Endothelial cell of umbilical vein (primary cell): Measurements from ENCODE around the gene ADRM1. TPM values are rescaled to one million over a fixed set of nuclear protein-coding genes. Genes with fewer than 3 reads are reported as not detected.

Source experiments
- BruUV-seq: library from RNA; stranded (reverse); fragments of 400-500 nt; replicated peaks from 2 replicates; lab custom pipeline; 2021; lab: Mats Ljungman, UMichigan
- CTCF ChIA-PET: fragments of 300-600, 350-600 bp; sonication (Branson Sonifier 250); formaldehyde crosslinking; loops from one replicate; lab custom pipeline; 2021; ENCODE audit warnings: antibody characterized with exemption, inconsistent platforms; lab: Charles Lee
- POLR2A ChIA-PET: fragments of 300-600, 350-600 bp; sonication (Branson Sonifier 250); formaldehyde crosslinking; loops from one replicate; lab custom pipeline; 2021; ENCODE audit warnings: antibody characterized with exemption, inconsistent platforms; lab: Charles Lee
- DNase-seq: peaks from one replicate; pipeline ENCODE4 v3.0.0-alpha.2; 2011; ENCODE audit warnings: low read depth, low spot score
- FAIRE-seq: peaks from 2 replicates; lab custom pipeline; 2011; peaks lifted over from hg19 to GRCh38; lab: Jason Lieb, UNC
- H2AFZ ChIP-seq: 2 replicates; pipeline ENCODE4 v1.6.0; 2012; ENCODE audit warnings: low read depth, low read length, control low read depth, inconsistent platforms
- H3K27ac ChIP-seq: 2 replicates; pipeline ENCODE4 v1.5.1; 2011; ENCODE audit warnings: low read depth, mild to moderate bottlenecking, control low read depth, low read length, moderate library complexity; ENCODE audit not compliant: insufficient read depth
- H3K27me3 ChIP-seq, 2 experiments: 2 replicates each; pipeline versions ENCODE4 v1.6.0 to v1.6.1; 2011; ENCODE audit warnings: low read length in 2 of 2, mixed read lengths in 1 of 2; ENCODE audit not compliant: control insufficient read depth in 2 of 2, insufficient read depth in 2 of 2
- H3K36me3 ChIP-seq, 2 experiments: 2 replicates in 1 of 2; 3 replicates in 1 of 2; pipeline ENCODE4 v1.5.1; 2011; ENCODE audit warnings: low read length in 2 of 2, mild to moderate bottlenecking in 1 of 2, moderate library complexity in 1 of 2; ENCODE audit not compliant: control insufficient read depth in 2 of 2, insufficient read depth in 2 of 2; ENCODE audit errors: extremely low read depth in 1 of 2
- H3K4me1 ChIP-seq: 3 replicates; pipeline ENCODE4 v1.5.1; 2011; ENCODE audit warnings: mild to moderate bottlenecking, low read length; ENCODE audit not compliant: control insufficient read depth, insufficient read depth; ENCODE audit errors: extremely low read depth
- H3K4me2 ChIP-seq: 2 replicates; pipeline ENCODE4 v1.6.1; 2011; ENCODE audit warnings: low read length, control low read depth, mixed read lengths; ENCODE audit not compliant: insufficient read depth
- H3K4me3 ChIP-seq, 3 experiments: fragments of 200-600 bp in 1 of 3; sonication (generic), shearing (Covaris generic) in 1 of 3; replicated peaks in 1 of 3; 2 replicates each; pipeline ENCODE4 v1.5.1; 2011 to 2016; ENCODE audit warnings: control low read depth in 3 of 3, low read length in 3 of 3, mild to moderate bottlenecking in 2 of 3, inconsistent platforms in 1 of 3, low read depth in 1 of 3, moderate library complexity in 1 of 3; ENCODE audit not compliant: insufficient read depth in 1 of 3
- H3K79me2 ChIP-seq: 2 replicates; pipeline ENCODE4 v1.6.0; 2012; ENCODE audit warnings: low read length, inconsistent platforms; ENCODE audit not compliant: control insufficient read depth, insufficient read depth
- H3K9ac ChIP-seq: replicated peaks from 2 replicates; pipeline ENCODE3; 2011; ENCODE audit warnings: low read length, control low read depth; ENCODE audit not compliant: insufficient read depth; ENCODE audit errors: extremely low read depth
- H3K9me1 ChIP-seq: replicated peaks from 3 replicates; pipeline ENCODE4 v1.6.0; 2011; ENCODE audit warnings: mild to moderate bottlenecking, low read length; ENCODE audit not compliant: control insufficient read depth, insufficient read depth; ENCODE audit errors: extremely low read depth
- H3K9me3 ChIP-seq: replicated peaks from 2 replicates; pipeline ENCODE4 v1.5.1; 2012; ENCODE audit warnings: low read length, inconsistent platforms; ENCODE audit not compliant: control insufficient read depth, insufficient read depth
- H4K20me1 ChIP-seq: replicated peaks from 2 replicates; pipeline ENCODE3; 2011; ENCODE audit warnings: mild to moderate bottlenecking, low read length; ENCODE audit not compliant: control insufficient read depth, insufficient read depth; ENCODE audit errors: extremely low read depth
- CTCF ChIP-seq, 2 donors: IDR thresholded peaks; 1 replicate in 1 of 2; 2 replicates in 1 of 2; pipeline ENCODE4 v1.5.1; 2011; ENCODE audit warnings: low read length in 2 of 2, mild to moderate bottlenecking in 2 of 2, moderate library complexity in 2 of 2, control low read depth in 1 of 2, inconsistent platforms in 1 of 2, low read depth in 1 of 2; ENCODE audit not compliant: insufficient read depth in 1 of 2; ENCODE audit errors: extremely low read depth in 1 of 2
- GATA2 ChIP-seq: IDR thresholded peaks from 2 replicates; pipeline ENCODE4 v1.7.0; 2011; ENCODE audit warnings: low read depth, mild to moderate bottlenecking, moderate library complexity, mixed read lengths, low read length; ENCODE audit not compliant: insufficient read length, insufficient read depth
- JUN ChIP-seq: IDR thresholded peaks from 2 replicates; pipeline ENCODE4 v1.6.1; 2011; ENCODE audit warnings: borderline replicate concordance, low read depth; ENCODE audit not compliant: insufficient read length, insufficient read depth
- MAX ChIP-seq: IDR thresholded peaks from 2 replicates; pipeline ENCODE4 v1.6.1; 2011; ENCODE audit not compliant: insufficient read depth, insufficient read length
- MYC ChIP-seq: IDR thresholded peaks from one replicate; pipeline ENCODE4 v1.6.1; 2011; ENCODE audit warnings: mild to moderate bottlenecking, low read depth, low read length
- POLR2A ChIP-seq: IDR thresholded peaks from 2 replicates; pipeline ENCODE4 v1.6.1; 2012; ENCODE audit warnings: low read depth, mild to moderate bottlenecking, control low read depth, low read length
- POLR2AphosphoS5 ChIP-seq: IDR thresholded peaks from 2 replicates; pipeline ENCODE4 v1.6.1; 2012; ENCODE audit warnings: low read depth, mild to moderate bottlenecking, control low read depth, low read length, moderate library complexity; ENCODE audit not compliant: insufficient read depth
- dilution Hi-C: fragments of 300-500 bp; cut with MboI; formaldehyde crosslinking; loops from one replicate; pipeline ENCODE4 v1.15.0; 2019; ENCODE audit warnings: low sequenced_read_pairs; ENCODE audit not compliant: extremely low pct_ligation_motif_present
- intact Hi-C: fragments of 100-400 bp; cut with micrococcal nuclease; formaldehyde crosslinking; loops from one replicate; pipeline ENCODE4 v1.10.0; 2022
- polyA plus RNA-seq, 4 experiments: library from polyadenylated mRNA; depleted of rRNA in 3 of 4; stranded (reverse) in 3 of 4; unstranded in 1 of 4; fragments of >200 nt; gene quantifications; 2 replicates each; pipeline versions ENCODE4 v1.2.1 to v1.2.3, GENCODE V29; 2011 to 2012; ENCODE audit warnings: missing spikeins in 1 of 4
- total RNA-seq: library from RNA; stranded (reverse); gene quantifications from 2 replicates; pipeline ENCODE4 v1.2.3, GENCODE V29; 2021

ADRM1 gene
- total and polyA plus RNA-seq, 2 donors (not counting 3 experiments of a cell fraction or from before 2014, with no cell fraction given): 154 to 179 TPM

- dilution Hi-C loops (no loop called here), intact Hi-C loops (no loop called here)
- Histone ChIP-seq H3K4me2 (no peak overlapping the region), H3K27me3 (no peaks in the 10 kb centered on the region), H3K4me1 (no peaks in the 10 kb centered on the region), H2AFZ (no peak overlapping the region), H3K9ac (no peak overlapping the region), H3K79me2 (peaks cover 4% of the 10 kb centered on the region), H3K9me1 (no peaks in the 10 kb centered on the region), H3K27ac (no peak overlapping the region), H3K4me3 (no peak overlapping the region), H3K9me3 (no peaks in the 10 kb centered on the region), H3K36me3 (peaks cover 19 to 77% of the 10 kb centered on the region in 2 experiments), H4K20me1 (no peaks in the 10 kb centered on the region)
- BruUV-seq: no TSS peak
- ChIA-PET POLR2A (no interaction called here), CTCF (no interaction called here)
- DNase-seq: no peak
- no peak for FAIRE-seq
- no peak for TF ChIP-seq MYC
- TF ChIP-seq MAX: no peak
- TF ChIP-seq POLR2A: no peak
- no peak for TF ChIP-seq CTCF (IDR thresholded peaks at IDR 0.05; ENCODE audit: extremely low read depth in 1 of 2, insufficient read depth in 1 of 2, low read depth in 1 of 2, low read length in 2 of 2)
Measured at GRCh38 chr20:62311832-62312661, 9.2 kb downstream of the ADRM1 start.

GRCh38 chr20:62312662-62312977 lies 9.8 kb downstream of the ADRM1 start:
- H2AFZ ChIP-seq: no peak overlapping the region
- H3K27ac ChIP-seq: no peak overlapping the region
- no peak overlapping the region for H3K9ac ChIP-seq
- H4K20me1 ChIP-seq: no peaks in the 10 kb centered on the region
- ChIA-PET POLR2A (no interaction called here), CTCF (interaction anchor here (0.6 kb wide), 1 partner anchor 20 kb away, joined by 3 read pairs; no protein-coding TSS in a partner anchor)
- DNase-seq: no peak
- no TSS peak for BruUV-seq
- no peaks in the 10 kb centered on the region for H3K9me1 ChIP-seq
- H3K9me3 ChIP-seq: no peaks in the 10 kb centered on the region
- peaks cover 20 to 75% of the 10 kb centered on the region in 2 experiments for H3K36me3 ChIP-seq
- FAIRE-seq: no peak
- H3K4me2 ChIP-seq: no peak overlapping the region
- no peaks in the 10 kb centered on the region for H3K4me1 ChIP-seq
- peaks cover 4% of the 10 kb centered on the region for H3K79me2 ChIP-seq
- dilution Hi-C loops (no loop called here), intact Hi-C loops (no loop called here)
- TF ChIP-seq CTCF (IDR thresholded peaks at IDR 0.05; ENCODE audit: extremely low read depth in 1 of 2, insufficient read depth in 1 of 2, low read depth in 1 of 2, low read length in 2 of 2): no peak
- no peak for TF ChIP-seq POLR2A
- no peak for TF ChIP-seq GATA2
- no peak for TF ChIP-seq JUN
- TF ChIP-seq POLR2AphosphoS5: no peak
- H3K27me3 ChIP-seq: no peaks in the 10 kb centered on the region
- H3K4me3 ChIP-seq: no peak overlapping the region
